ENCODE measurements around the gene PTPN5.
A peak's percentile ranks its signal among the peaks of the same experiment; 100 is the strongest.
"Not testable (repeated sequence)": the region's sequence is repeated elsewhere in the genome, so short reads cannot be mapped to it uniquely, and the experiment has no call there.

PTPN5 gene

DNA sequence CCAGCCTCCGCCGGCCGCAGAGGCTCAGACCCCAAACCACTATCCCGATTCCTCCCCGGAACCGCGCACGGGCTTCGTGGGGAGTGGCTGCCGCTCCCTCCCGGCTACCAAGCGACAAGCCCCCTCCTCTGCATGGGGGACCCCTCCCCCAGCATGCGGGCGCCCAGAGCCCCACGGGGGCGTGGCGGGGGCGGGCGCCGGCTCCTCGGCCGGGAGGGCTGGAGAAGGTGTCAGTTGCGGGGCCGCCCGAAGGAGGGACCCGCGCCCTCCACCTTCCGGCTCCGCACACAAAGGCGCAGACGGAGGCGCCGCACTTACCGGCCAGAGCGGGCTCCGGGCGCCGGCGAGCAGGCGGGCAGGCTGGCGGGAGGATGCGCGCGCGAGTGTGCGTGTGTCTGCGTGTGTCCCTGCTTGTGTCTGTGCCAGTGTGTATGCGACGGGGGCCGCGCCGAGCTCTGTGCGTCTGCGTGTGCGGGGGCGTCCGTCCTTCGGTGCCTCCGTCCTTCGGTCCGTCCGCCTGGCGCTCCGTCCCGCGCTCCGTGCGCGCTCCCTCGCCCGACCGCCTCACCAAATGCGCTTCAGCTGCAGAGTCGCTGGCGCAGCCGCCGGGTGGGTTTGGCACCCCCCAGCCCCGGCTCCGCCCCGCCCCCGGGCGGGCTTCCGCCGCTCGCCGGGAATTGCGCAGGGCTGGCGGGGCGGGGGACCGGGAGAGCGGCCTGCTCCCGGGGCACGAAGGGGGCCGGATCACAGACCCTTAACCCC, at the start of gene PTPN5:
Gene PTPN5, minus strand, starts transcription at position 592 of the 762 bp plus-strand sequence. CDS start 19,840 bp downstream, outside the sequence.
- DNase-seq (ENCODE audit: low spot score) = no peak

DNA sequence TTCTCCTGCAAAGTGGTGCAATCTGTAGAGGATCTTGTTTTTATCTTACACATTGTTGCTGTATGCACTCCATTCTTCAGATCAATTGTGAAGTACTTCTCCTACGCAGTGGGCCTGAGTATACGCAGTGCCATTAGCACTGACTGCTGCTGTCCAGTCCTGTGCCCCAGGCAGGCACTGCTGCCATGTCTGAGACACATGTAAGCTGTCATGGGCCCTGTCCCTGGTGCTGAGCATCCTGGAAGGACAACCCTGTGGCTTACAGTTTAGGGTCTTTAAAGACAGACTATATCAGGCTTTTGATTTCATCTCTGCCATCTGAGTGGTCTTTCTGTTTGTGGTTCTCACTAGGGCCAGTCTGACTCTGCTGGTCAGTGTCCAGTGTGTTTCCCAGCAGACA, 44.8 kb upstream of the PTPN5 start:
- no peak for DNase-seq (ENCODE audit: low spot score)

DNA sequence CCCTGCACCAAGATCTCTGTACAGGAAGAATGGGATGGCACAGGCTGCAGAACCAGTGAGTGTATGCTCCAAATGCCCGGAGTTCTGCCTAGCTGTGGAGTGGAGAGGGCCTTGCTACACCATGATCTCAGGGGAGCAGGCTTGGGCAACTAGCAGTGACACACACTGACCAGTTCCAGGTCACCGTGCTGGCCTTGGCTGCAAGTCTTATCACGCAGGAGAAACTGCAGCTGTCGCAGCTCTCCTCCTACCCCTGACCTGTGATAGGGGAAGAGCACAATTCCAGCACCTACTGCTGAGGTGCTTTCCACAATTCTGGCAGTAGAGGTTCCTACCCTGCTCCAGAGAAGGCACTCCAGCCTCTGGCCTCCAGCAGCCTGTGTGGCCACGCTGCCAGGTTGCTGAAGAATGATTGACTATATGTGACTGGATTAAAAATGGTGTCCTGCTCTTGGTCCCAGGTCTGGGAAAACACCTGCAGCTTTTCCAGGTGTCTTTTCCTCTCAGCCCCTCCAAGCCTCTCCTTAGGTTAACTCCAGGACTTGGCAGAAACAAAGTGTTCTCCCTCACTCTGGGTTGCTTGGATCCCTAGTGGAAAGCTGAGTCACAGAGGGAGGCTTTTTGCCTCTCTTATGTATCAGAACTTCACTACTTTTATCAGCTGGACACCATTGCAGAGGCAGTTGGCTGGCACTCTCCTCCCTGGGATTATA, 43.3 kb upstream of the PTPN5 start:
- DNase-seq (ENCODE audit: low spot score) = no peak

DNA sequence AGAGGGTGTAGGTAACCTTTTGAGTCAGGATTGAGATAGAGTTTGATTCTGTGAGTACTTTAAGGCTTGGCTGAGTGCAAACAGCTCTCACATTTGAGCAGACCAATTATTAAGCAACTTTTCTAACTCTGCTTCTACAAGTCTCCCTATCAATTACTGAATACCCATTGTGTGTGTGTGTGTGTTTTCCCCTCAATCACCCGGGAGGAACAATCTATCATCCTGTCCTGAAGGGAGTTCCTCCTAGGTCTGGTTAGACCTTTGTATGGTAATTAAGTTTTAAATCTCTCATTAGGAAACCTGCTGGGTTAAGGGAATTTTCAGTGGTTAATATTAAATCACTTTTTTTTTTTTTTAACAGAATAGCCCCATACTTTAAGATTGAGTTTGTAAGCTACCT, 28.6 kb upstream of the PTPN5 start:
- DNase-seq (ENCODE audit: low spot score) = not testable (repeated sequence)

DNA sequence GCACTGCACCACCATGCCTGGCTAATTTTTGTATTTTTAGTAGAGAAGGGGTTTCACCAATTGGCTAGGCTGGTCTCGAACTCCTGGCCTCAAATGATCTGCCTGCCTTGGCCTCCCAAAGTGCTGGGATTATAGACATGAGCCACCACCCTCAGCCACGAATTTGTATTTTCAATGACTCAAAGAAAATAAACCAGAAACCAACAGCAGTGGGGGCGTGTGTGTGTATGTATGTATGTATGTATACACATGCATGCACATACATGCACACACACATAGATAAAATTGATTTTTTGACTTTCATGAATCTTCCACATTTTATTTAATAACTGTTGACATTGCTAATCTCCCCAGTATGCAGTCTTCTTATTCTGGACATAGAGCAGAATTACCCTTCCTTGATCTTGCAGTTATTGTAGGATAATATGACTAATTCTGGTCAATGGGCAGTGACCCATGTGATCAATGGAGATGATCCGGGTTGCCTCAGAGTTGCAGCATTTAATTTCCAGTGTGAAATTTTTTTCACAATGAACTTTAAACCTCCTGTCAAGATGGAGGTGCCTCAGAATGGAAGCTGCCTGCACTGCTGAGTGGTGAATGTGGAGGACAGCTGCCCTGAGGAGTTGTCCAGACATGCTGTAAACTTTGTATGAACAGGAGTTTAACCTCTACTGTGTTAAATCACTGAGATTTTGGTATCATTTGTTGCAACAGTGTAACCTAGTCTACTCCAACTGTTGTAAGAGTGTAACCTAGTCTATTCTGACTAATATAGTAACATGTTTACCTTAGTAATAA, 12.8 kb upstream of the PTPN5 start:
- no peak for DNase-seq (ENCODE audit: low spot score)

DNA sequence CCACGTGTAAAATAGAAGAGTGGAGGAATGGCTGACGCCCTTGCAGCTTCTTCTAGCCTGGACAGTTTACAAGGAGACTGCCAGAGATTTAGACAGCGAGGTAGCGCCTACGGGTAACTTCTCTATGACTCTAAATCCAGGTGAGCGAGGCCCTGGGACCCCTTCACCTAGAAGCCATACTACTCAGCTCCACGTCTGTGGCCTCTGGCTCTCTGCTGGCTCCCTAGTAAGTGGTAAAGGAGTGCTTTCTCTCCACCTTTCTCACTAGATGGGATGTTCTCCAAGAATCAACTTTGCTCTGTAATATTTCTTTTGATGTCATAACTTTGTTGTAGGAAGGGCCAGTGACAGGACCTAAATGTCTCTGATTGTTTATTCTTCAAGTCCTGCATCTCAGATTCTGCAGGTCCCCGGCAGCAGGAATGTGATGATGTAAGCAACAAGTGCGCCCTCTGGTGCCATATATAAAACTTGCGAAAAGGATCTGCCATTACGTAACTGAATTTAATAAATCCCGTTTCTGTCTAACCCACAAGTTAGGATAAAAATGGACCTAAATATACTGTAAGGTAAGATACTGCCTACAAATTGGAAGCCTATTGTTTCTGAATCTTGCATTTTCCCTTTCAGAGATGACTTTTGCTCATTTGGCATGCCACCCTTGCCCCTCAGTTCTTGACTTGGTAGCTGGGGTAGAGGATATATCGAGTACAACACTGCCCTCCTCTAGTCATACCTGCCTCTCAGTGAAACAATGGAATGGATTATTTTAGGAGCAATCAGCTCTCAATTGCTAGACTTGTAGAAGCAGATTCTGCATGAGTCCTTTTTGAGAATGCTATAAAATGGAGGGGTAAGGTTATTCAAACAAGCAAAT, 11.0 kb upstream of the PTPN5 start:
- peak; percentile 79 for DNase-seq (ENCODE audit: low spot score)

DNA sequence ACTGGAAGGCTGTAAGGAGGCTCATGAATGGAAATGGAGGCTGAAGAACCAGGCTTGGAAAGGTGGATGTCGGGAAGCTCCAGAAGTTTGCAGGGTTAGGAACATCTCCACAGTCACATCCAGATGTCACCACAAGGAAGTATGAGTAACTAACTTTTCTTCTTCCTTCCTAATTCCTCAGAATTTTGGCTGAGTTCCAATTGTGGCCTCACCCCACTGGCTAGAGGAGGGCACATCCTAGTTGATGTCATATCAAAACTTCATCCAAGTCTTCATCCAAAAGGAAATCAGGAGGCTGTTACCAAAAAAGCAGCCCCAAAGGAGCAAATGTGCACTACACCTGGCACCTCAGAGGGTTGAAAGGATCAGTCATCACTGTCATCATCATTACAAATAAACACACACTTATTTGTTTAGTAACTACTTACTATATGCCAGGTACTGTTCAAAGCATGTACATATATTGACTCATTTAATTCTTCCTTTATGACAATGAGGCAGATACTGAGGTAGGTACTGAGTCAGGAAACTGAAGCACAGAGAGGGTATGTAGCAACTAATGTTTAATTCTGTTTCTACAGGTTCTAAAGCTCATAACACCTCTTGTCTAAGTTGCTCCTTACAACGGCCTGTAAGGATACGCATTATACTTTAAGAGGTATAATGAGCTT, 7.3 kb upstream of the PTPN5 start:
- no peak for DNase-seq (ENCODE audit: low spot score)

DNA sequence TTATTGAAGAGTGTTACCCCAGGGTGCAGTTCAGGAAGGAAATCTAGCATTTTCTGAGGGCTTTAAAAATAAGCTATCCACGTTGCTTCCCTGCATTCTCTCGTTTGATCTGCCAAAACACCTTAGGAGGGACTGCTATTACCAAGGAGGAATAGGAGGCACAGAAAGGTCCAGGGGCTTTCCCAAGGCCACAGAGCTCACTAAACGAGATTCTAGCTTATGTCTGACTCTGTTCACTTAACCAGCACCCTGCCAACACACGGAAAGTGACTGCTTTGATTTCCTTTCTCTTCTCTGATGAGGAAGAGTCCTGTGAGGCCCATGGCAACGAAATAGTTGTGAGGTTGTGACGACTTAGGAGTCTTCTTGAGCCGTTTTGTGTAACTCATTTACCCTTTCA, 3.4 kb upstream of the PTPN5 start:
- no peak for DNase-seq (ENCODE audit: low spot score)

DNA sequence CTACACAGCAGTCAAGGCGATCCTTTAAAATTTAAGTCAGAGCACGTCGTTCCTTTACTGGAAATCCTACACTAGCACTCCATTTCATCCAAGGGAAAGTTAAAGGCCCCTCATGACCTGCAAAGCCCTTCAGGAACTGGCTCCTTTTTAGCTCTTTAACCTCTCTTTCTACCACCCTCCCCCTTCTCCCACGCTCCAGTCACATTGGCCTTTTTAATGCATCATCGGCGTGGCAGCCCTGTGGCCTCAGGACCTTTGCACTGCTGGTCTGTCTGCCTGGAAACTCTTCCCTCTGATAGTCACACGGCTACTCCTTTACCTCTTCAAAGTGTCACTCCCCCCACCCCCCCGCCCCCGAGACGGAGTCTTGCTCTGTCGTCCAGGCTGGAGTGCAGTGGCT, 1.2 kb upstream of the PTPN5 start:
- no peak for DNase-seq (ENCODE audit: low spot score)

DNA sequence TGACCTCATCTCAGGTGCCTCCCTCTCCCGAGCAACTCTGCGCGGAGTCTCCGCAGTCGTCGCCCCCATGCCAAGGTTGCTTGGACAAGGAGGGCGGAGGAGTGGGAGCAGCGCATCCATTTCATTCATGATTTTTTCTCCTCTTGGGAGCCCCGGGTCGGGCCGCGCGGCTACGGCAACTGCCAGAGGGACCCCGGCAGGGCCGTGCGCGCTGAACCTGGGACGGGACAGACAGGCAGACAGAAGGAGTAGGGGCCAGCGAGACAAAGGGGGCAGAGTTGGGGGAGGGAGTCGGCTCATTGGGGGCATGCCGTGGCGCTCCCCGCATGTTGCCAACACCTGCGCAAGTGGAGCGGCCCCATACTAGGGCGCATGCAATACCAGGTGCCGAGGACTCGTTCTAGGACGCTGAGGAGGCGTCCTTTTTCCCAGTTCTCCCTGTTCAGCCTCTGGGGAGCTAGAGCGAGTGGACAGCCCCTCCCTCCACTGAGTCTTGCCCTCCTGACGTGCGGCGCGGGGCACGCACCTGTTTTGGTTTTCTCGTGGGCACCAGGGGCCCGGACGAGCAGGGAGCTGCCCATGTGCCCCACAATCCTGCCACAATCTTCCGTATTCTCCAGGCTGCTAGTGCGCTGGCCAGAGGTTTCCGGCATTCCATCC, 501 bp upstream of the PTPN5 start:
- DNase-seq (ENCODE audit: low spot score) = no peak

DNA sequence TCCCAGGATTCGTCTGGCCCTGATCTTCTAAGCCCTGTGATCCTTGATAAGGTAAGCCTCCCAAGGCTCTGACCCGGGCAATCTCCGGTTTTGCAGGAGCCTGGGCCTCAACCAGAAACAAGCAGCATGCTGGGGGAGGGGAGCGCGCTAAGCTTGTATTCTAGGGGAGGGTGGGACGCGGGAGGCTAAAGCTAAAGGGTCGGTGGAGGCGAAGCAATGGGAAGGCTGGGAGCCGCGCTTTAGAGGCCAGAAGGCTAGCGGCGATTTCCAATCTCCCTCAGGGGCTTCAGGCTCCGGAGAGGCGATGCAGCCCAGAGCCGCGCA, 753 bp downstream of the PTPN5 start:
- no peak for DNase-seq (ENCODE audit: low spot score)

DNA sequence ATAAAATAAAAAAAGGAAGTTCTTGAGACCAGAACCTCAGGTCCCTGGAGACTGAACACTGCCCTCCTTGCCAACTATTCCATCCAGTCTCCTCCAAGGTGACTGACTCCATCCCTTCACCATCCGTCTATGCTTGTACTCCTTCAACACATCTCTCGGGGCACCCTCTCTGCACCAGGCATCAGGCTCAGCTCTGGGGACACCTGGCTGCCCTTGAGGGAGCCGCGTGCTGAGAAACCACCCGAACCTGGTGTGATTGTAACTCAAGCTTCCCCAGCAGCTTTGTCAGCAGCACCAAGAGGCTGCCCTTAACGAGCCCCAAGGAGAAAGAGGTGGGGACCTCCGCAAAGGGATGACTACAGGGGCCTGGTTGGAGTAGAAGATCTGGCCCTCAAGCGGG, 1.7 kb downstream of the PTPN5 start:
- DNase-seq (ENCODE audit: low spot score) = no peak

DNA sequence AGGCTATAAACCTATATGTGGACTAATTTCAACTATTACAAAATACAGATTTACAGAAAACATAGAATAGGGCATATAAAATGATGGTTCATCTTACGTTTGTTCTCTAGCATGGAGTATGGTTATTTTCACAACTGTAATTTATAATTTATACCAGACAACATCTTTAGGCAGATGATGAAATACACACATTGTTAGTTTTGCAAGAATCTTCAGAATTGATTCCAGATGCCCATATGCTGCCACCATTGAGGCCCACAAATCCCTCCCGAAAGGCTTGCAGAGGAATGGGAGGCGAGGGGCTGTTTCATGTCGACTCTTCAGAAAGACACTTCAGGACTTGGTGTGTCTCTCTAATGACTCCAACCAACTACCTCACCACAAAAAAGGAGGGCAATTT, 6.2 kb downstream of the PTPN5 start:
- no peak for DNase-seq (ENCODE audit: low spot score)

DNA sequence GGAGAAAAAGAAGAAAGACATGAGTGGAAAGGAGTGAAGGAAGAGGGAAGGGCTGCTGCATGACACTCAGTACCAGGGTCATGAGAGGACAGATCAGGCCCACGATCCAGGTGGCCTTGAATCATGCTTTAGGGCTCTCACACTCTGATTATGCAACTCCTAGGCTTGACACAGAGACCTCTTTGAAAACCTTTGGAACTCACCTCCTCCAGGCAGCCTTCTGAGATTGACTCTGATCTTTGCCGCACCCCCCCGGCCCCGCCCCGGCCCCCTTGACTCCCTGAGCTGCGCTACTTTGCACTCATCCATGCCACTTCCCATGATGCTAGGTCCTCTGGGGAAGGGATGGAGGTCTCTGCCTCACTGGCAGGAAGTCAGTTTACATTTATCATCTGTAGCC, 10.7 kb downstream of the PTPN5 start:
- no peak for DNase-seq (ENCODE audit: low spot score)

DNA sequence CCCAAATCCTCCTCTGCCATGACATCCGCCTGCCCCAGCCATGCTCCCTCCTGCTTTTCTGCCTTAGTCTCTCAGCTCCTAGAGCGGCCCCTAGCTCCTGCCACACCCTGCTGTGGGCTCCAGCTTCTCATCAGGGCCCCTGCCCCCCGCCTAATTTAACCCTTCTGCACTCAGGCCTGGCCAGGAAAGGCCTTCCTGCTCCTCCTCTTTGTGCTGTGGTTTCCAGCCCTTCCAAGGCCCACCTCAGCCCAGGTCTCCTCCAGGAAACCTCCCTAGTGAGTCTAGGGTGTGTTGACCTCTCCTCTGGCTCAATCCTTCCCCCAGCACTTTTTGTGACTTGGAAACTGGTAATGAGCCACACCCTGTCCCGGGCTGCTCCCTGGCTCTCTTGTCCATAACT, 11.3 kb downstream of the PTPN5 start:
- no peak for DNase-seq (ENCODE audit: low spot score)

DNA sequence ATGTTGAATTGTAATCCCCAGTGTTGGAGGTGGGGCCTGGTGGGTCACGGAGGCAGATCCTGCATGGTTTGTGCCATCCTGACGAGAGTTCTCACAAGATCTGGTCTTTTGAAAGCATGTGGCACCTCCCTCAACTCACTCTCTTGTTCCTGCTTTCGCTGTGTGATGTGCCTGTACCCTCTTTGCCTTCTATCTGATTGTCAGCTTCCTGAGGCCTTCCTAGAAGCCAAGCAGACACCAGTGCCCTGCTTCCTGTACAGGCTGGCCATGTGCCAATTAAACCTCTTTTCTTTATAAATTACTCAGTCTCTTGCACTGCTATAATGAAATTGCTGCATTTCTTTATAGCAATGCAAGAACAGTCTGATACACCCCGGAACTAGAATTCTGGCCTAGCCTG, 13.1 kb downstream of the PTPN5 start:
- DNase-seq (ENCODE audit: low spot score) = no peak

DNA sequence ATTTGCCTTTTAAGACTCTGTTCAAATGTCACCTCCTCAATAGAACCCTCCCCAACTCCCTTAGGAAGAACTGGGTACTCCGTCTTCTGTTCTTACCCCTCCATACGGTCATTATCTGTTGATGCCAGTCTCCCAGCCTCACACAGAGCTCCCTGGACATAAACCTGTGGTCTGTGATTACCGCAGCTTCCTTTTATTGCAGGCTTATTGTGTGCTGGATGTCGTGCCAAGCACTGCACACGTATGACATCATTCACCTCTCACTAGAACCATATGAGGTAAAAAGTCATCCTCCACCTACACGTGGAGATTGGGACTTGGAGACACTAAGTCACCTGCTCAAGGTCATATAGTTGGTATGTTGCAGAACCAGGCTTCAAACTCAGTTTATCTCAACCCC, 15.3 kb downstream of the PTPN5 start:
- DNase-seq (ENCODE audit: low spot score) = no peak

DNA sequence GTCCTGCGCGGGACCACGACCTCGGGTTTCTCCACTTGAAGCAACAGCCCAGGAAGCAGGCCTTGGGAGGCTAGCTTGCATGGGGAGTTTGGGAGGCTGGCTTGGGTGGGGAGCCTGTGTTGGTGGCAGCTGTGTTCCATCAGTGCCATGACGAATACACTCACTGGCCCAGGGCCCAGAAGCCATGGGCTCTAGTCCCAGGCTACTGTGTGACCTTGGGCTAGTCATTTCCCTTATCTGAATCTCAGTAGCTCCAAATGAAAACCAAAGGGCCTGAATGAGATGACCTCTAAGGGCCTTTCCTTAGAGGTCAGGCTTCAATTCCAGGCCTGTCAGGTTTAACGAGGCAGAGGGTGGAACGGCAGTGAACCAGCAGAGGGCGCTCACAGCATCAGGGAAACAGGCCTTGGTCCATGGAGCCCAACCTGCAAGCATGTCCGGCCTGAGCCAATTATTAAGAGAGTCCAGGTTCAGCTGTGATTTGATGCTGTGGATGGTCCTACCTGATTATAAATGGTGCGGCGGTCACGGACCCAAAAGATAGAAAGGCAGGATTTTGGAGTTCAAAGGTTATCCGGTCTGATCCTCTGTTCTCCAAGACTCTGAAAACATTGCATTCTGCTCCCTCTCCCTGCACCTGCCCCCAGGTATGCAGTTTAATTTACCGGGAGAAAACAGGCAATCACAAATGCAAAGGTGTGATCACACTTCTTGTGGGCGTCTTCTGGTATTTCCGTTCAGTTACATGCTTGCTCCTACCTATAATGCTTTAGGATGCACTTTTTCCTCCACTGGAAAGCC, 15.9 kb downstream of the PTPN5 start:
- DNase-seq (ENCODE audit: low spot score) = no peak

DNA sequence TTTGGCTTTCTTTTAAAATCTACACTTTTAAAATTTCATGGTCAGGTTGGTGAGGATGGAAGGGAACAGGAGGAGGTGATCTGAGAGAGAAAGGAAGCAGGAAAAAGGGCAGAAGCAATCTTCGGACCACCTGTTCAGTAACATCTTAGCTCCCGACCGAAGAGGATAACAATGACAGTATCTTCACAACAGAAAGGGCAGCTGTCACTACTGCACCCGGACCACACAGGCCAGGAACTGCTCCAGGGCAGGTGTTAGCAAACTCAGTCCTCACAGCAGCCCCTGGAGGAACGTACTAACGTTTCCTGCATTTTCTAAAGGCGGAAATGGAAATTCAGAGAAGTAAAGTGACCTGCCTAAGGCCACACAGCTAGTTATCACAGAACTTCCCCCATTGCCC, 16.8 kb downstream of the PTPN5 start:
- no peak for DNase-seq (ENCODE audit: low spot score)

DNA sequence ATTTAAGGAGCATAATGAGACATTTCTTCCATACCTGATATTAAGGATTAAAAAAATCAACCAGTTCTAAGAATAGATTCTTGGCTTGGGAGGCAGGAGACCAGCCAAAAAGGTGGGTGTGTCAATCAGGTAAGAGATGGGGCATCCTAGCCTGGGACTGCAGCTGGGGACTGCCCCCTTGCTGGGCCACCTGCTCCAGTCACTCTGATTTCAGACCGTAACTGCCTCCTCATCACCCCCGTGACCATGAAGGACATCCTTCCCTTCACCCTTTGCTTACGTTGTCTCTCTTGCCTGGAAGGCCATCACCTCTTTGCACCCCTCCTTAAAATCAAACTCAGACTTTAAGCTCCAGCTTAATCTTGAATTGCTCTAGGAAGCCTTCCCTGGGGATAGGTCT, 17.9 kb downstream of the PTPN5 start:
- no peak for DNase-seq (ENCODE audit: low spot score)

Data from putamen (tissue), 1 donor.